Measurements from ENCODE around the gene TSPEAR. TPM values are rescaled to one million over a fixed set of nuclear protein-coding genes. Genes with fewer than 3 reads are reported as not detected.

The TSPEAR gene
- total RNA-seq, 4 donors from 2014 or later, result under 0.01 to 0.23 TPM; not detected in 2

GRCh38 chr21:44494418-44494817, 217.0 kb downstream of the TSPEAR start:
- WGBS, result 91% methylated on average over 17 of the region's 17 CpGs
- Histone ChIP-seq H3K4me3 (no peak overlapping the region), H3K9me3 (peaks cover 0 to 22% (median 17%) of the 10 kb centered on the region in 4 donors), H3K4me1 (peaks cover 0 to 13% (median 0%) of the 10 kb centered on the region in 4 donors), H3K27ac (replicated peaks in 1 of 4) (no peak overlapping the region), H3K36me3 (no peaks in the 10 kb centered on the region), H3K27me3 (peaks cover 0 to 47% (median 0%) of the 10 kb centered on the region in 4 donors)
- no peak for TF ChIP-seq CTCF (IDR thresholded peaks at IDR 0.05)
- no peak for TF ChIP-seq POLR2AphosphoS5 (IDR thresholded peaks at IDR 0.05)
- no peak for TF ChIP-seq EP300 (IDR thresholded peaks at IDR 0.05)
- no peak for TF ChIP-seq POLR2A (IDR thresholded peaks at IDR 0.05; ENCODE audit: low read depth)
- intact Hi-C loops (cut with DNase I), result no loop called here
- DNase-seq (ENCODE audit: extremely low spot score), result no peak

- Histone ChIP-seq H3K9me3 (peaks cover 0 to 22% (median 17%) of the 10 kb centered on the region in 4 donors), H3K4me1 (peaks cover 0 to 7% (median 0%) of the 10 kb centered on the region in 4 donors), H3K36me3 (no peaks in the 10 kb centered on the region), H3K27ac (replicated peaks in 1 of 4) (no peak overlapping the region), H3K27me3 (peaks cover 0 to 31% (median 0%) of the 10 kb centered on the region in 4 donors), H3K4me3 (no peak overlapping the region)
- DNase-seq (ENCODE audit: extremely low spot score), result no peak
- intact Hi-C loops (cut with DNase I), result no loop called here
- WGBS, result 89% methylated on average over 9 of the region's 9 CpGs
- TF ChIP-seq POLR2AphosphoS5 (IDR thresholded peaks at IDR 0.05) (no peak), CTCF (IDR thresholded peaks at IDR 0.05) (no peak), EP300 (IDR thresholded peaks at IDR 0.05) (no peak)
Measured at GRCh38 chr21:44492567-44493385, 218.6 kb downstream of the TSPEAR start.

- no peaks in the 10 kb centered on the region for H3K36me3 ChIP-seq
- intact Hi-C loops (cut with DNase I), result no loop called here
- H3K4me3 ChIP-seq, result no peak overlapping the region
- DNase-seq (ENCODE audit: extremely low spot score), result no peak
- peaks cover 0 to 22% (median 17%) of the 10 kb centered on the region in 4 donors for H3K9me3 ChIP-seq
- no peak for TF ChIP-seq POLR2A (IDR thresholded peaks at IDR 0.05; ENCODE audit: low read depth)
- no peak for TF ChIP-seq POLR2AphosphoS5 (IDR thresholded peaks at IDR 0.05)
- TF ChIP-seq CTCF (IDR thresholded peaks at IDR 0.05), result no peak
- no peak for TF ChIP-seq EP300 (IDR thresholded peaks at IDR 0.05)
- peaks cover 0 to 19% (median 0%) of the 10 kb centered on the region in 4 donors for H3K27me3 ChIP-seq
- WGBS, result 73% methylated on average over 9 of the region's 9 CpGs
- H3K4me1 ChIP-seq, result peaks cover 0 to 5% (median 0%) of the 10 kb centered on the region in 4 donors
- H3K27ac ChIP-seq (replicated peaks in 1 of 4), result no peak overlapping the region
Measured at GRCh38 chr21:44490816-44491215, 220.6 kb downstream of the TSPEAR start.

GRCh38 chr21:44490405-44490804, 221.0 kb downstream of the TSPEAR start:
- Histone ChIP-seq H3K9me3 (peaks cover 0 to 22% (median 17%) of the 10 kb centered on the region in 4 donors), H3K4me1 (peaks cover 0 to 5% (median 0%) of the 10 kb centered on the region in 4 donors), H3K4me3 (no peak overlapping the region), H3K27ac (replicated peaks in 1 of 4) (no peak overlapping the region), H3K27me3 (peaks cover 0 to 19% (median 0%) of the 10 kb centered on the region in 4 donors), H3K36me3 (no peaks in the 10 kb centered on the region)
- DNase-seq (ENCODE audit: extremely low spot score), result no peak
- intact Hi-C loops (cut with DNase I), result no loop called here
- 95% methylated on average over 19 of the region's 19 CpGs for WGBS
- TF ChIP-seq EP300 (IDR thresholded peaks at IDR 0.05), result no peak
- no peak for TF ChIP-seq POLR2AphosphoS5 (IDR thresholded peaks at IDR 0.05)
- TF ChIP-seq CTCF (IDR thresholded peaks at IDR 0.05), result no peak
- TF ChIP-seq POLR2A (IDR thresholded peaks at IDR 0.05; ENCODE audit: low read depth), result no peak
